AML-193 (cell line): ENCODE results near the gene GAL3ST3.
"Not testable (repeated sequence)": the region's sequence is repeated elsewhere in the genome, so short reads cannot be mapped to it uniquely, and the experiment has no call there.

Experiments
- DNase-seq, 2 experiments: peaks; one replicate each; lab custom pipeline; 2025; lab: John Stamatoyannopoulos, UW

The GAL3ST3 gene

DNA sequence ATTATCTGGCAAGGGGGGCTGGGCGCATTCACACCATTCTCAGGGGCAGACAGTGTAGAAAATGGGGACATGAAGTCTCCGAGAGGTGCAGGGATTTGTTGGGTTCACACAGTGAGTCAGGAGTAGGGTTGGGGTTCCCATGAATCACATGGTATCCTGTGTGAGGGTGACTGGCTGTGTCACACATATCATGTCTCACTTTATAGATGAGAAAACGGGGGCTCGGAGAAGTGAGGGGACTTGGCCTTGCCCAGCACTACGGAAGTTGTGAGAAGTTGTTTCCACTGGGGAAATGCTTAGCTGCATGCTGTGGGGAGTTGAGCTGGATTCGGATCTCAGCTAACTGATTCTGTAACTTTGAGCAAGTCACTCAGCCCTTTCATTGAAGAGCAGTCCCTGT, 4.2 kb downstream of the GAL3ST3 start:
- no peak for DNase-seq

DNA sequence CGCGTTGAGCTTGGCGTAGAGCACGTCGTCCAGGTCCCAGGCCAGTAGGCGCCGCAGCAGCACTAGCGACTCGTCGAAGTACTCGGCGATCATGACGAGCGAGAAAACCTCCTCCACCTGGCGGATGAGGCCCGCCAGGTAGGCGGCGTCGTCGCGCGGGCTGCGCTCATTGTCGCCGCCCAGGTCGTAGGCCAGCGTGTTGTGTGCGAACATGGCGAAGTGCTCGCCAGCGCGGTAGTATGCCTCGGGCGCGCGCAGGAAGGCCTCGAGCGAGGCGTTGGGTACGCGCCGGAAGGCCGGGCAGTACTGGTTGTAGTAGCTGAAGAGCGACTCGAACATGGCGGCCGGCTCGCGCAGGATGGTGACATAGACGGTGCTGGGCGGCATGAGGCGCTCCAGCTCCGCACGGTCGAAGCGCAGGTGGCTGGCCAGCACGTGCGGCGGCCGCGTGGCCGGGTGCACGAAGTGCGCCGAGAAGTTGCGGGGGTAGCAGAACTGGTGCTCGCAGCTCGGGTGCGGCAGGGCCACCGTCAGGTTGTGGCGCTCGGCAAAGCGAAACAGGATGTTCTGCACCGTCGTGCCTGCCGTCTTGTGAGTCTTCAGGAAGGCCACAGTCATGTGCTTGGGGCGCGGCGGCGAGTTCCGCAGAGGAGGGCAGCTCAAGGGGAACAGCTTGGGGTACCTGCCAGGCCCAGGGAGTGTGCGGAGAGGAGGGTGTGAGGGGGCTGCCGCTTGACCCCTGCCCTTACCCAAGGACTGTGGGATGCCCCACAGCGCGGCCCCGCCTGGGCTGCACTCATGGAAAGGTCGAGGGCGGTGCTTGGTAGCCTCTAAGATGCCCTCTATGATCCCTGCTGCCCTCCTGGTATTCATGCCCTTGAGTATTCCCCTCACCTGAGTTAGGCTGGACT, 5.7 kb downstream of the GAL3ST3 start:
- no peak for DNase-seq

- no peak for DNase-seq
These were observed 6.5 kb downstream of the GAL3ST3 start for GRCh38 chr11:66042227-66042995.

GRCh38 chr11:66039765-66040164, 9.2 kb downstream of the GAL3ST3 start:
- DNase-seq, result no peak

DNA sequence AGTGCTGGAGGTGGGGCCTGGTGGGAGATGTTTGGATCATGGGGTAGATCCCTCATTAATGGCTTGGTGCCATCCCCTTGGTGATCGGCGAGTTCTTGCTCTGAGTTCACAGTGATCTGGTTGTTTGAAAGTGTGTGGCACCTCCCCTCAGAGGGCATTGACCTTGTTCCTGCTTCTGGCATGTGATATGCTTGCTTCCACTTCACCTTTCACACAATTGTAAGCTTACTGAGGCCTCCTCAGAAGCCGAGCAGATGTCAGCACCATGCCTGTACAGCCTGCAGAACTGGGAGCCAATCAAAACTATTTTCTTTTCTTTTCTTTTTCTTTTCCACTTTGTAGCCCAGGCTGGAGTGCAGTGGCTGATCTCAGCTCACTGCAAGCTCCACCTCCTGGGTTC, 11.6 kb downstream of the GAL3ST3 start:
- DNase-seq, result no peak

- DNase-seq, result no peak
These were observed 12.6 kb downstream of the GAL3ST3 start for GRCh38 chr11:66036334-66036710.

- no peak for DNase-seq
These were observed 13.2 kb downstream of the GAL3ST3 start for GRCh38 chr11:66035653-66036333.

- DNase-seq, result no peak
These were observed 15.8 kb downstream of the GAL3ST3 start for GRCh38 chr11:66032957-66033735.

DNA sequence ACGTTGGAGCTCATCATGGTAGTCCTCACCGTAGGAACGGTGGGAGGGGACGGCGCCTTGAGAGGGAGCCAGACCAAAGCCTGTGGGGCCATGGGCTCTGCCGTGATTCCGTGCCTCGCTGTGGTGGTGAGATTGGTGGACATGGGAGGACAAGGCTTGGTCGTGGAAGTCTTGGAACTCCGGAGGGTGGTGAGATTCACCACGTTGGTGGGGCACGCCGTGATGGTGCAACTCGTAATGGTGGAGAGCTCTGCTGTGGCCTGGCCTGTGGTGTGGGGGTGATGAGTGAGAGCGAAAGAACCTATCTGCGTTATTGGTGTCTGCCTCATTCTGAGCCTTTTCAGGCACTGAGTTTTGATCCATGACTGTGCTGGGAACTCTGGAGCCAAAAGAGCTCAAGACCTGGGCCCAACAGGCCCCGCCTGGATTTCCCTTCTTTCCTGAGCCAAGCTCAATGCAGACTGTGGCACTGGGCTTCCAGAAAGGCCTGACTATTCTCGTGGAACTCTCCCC, 22.9 kb downstream of the GAL3ST3 start, which contains the start of gene CATSPER1:
Gene CATSPER1 (minus strand): TSS at position 463 of the 513 bp plus-strand sequence. CDS start 100 bp downstream, at position 363.
- DNase-seq, result no peak

DNA sequence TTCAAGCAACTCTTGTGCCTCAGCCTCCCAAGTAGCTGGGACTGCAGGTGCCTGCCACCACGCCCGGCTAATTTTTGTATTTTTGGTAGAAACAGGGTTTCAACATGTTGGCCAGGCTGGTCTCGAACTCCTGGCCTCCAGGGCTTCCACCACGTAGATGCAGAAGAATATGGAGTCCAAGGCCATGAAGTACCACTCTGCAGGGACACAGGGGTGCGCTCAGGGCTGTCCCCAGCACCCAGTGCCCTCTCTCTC, 25.8 kb downstream of the GAL3ST3 start:
- DNase-seq, result not testable (repeated sequence)

- DNase-seq, result peak; percentile 40 to 48
These were observed 26.4 kb downstream of the GAL3ST3 start for GRCh38 chr11:66022401-66023185.

- DNase-seq, result peak; percentile 77 to 81
These were observed 28.2 kb downstream of the GAL3ST3 start for GRCh38 chr11:66020618-66021357.

GRCh38 chr11:66020212-66020611, 28.7 kb downstream of the GAL3ST3 start:
- DNase-seq, result no peak

DNA sequence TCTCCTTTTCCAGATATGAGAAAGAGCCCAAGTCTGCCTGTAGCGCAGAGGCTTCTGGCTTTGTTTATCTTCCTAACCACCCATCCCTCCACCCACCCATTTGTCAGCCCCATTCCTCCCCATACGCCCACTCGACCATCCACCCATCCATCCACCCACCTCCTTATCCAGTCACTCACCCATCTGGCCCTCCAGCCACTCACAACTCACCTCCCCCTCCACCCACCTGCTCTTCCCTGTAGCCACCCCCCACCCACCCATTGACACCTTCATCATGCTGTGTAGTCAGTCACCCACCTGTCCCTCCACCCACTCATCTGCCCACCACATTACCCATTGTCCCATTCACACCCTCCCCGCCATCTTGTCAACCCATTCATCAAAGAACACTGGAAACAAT, 31.6 kb downstream of the GAL3ST3 start:
- DNase-seq, result no peak

GRCh38 chr11:66016793-66017177, 32.2 kb downstream of the GAL3ST3 start:
- DNase-seq, result no peak

DNA sequence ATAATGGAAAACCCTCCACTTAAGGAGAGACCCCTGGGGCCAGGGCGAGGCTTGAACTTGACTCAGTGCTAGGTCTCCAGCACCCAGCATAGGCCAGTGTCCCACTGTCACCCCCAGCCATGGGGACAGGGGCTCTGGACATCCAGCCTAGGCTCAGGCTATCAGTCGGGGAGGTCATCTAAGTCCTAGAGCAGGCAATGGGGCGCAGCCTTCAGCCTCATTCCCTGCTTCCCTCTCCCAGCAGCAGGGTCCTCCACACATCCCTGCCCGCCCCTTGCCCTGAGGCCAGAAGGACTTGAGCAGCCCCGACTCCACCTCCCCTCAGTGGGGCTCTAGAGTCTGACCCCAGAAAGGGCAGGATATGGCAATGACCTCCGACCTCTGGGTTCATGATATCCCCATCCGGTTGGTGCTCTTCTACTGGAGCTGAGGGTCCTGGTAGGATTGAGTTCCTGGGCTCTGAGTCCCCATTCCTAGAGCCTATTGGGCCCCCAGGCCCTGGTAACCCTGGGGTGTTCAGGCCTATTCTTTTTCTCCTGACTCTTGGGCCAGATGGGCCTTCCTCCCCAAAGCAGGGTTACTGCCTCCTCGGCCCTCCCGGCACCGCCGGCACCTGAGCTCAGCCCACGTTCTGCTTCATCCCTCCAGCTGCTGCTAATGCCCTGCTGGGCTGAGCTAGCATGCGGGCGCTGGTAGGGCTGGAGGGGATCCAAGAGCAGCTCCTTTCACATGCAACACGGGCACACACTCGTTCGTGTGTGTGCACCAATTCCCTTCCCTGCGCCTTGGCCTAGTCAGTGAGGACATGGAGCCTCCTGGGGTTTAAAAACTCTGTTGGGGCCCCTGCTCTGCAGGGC, 32.8 kb downstream of the GAL3ST3 start:
- no peak for DNase-seq

DNA sequence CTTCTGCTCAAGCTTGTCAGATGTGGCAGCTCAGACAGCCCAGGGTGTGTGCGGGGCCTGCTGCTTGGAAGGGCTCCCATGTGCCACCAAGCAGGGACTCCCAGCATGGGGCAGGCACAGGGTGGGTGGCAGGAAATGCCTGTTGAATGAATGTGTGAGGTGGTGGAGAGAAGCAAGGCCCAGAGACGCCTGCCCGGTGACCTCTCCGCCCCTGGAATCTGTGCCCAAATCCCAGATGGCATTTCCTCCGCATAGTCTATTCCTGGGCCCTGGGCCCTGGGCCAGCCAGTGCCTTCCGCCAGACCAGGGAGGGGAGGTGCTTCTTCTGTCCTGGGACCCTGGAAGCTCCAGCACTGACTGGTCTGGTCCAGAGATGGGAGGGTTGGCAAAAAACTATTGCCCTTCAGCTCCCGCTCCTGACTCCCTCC, 33.5 kb downstream of the GAL3ST3 start:
- no peak for DNase-seq

DNA sequence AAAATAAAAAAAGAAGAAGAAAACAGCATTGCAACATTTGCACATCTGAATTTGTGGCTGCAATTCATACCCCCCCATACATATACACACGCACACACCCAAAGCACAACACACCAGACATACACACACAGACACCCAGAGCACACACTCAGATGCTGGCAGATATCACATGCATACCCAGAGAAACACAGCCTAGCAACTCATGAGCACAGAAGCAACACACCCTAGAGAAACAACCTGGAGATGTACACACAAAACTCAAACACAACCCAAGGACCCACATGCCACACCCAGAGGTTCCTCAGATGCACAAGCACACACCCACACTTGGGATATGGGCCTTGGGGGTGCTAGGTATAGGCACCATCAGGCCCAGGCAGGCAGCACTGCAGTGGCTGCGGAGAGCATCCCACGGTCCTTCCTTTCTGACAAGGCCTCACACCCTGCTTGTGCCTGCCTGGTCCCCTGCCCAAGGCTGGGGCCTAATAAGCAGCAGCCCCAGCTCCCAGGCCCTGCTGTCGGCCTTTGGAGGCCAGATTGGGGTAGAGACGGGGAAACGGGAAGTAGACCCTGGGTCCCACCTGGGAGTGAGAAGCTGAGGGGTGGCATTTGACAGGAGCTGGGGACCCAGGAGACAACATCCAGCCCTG, 34.0 kb downstream of the GAL3ST3 start:
- DNase-seq, result no peak

- no peak for DNase-seq
These were observed 35.2 kb downstream of the GAL3ST3 start for GRCh38 chr11:66013762-66014100.
